H9 (cell line): ENCODE results near the gene GFER. TPM values are rescaled to one million over a fixed set of nuclear protein-coding genes. Genes with fewer than 3 reads are reported as not detected.

Source experiments
- DNase-seq: peaks from one replicate; pipeline ENCODE4 v3.0.0-alpha.2; 2017
- H2AFZ ChIP-seq: one replicate; pipeline ENCODE4 v1.6.1; 2013; ENCODE audit warnings: mild to moderate bottlenecking, low read length, control low read depth, moderate library complexity
- H2AK5ac ChIP-seq: 2 replicates; pipeline ENCODE4 v1.6.1; 2013; ENCODE audit warnings: low read length, control low read depth, mixed read lengths; ENCODE audit not compliant: insufficient read length
- H2BK120ac ChIP-seq: one replicate; pipeline ENCODE4 v1.6.1; 2013; ENCODE audit warnings: low read depth, mild to moderate bottlenecking, low read length, control low read depth, inconsistent platforms; ENCODE audit not compliant: poor library complexity, severe bottlenecking
- H2BK12ac ChIP-seq: 2 replicates; pipeline ENCODE4 v1.6.1; 2013; ENCODE audit warnings: low read length, control low read depth, mixed read lengths, low read depth; ENCODE audit not compliant: insufficient read length
- H2BK15ac ChIP-seq: 2 replicates; pipeline ENCODE4 v1.6.1; 2013; ENCODE audit warnings: low read depth, low read length, control low read depth
- H2BK20ac ChIP-seq: one replicate; pipeline ENCODE4 v1.6.1; 2013; ENCODE audit warnings: low read depth, mild to moderate bottlenecking, low read length, control low read depth, inconsistent platforms; ENCODE audit not compliant: poor library complexity, severe bottlenecking
- H2BK5ac ChIP-seq: 2 replicates; pipeline ENCODE4 v1.6.1; 2013; ENCODE audit warnings: low read length, control low read depth, mixed read lengths; ENCODE audit not compliant: insufficient read length
- H3K14ac ChIP-seq: 2 replicates; pipeline ENCODE4 v1.6.1; 2013; ENCODE audit warnings: low read length, control low read depth; ENCODE audit not compliant: insufficient read depth
- H3K18ac ChIP-seq: 2 replicates; pipeline ENCODE4 v1.6.1; 2013; ENCODE audit warnings: low read depth, mild to moderate bottlenecking, mixed read lengths, low read length, control low read depth; ENCODE audit not compliant: insufficient read length
- H3K23ac ChIP-seq: 2 replicates; pipeline ENCODE4 v1.6.1; 2013; ENCODE audit warnings: low read length, control low read depth, mixed read lengths, low read depth; ENCODE audit not compliant: insufficient read length
- H3K23me2 ChIP-seq: 2 replicates; pipeline ENCODE4 v1.6.1; 2013; ENCODE audit warnings: low read depth, mild to moderate bottlenecking, mixed read lengths, low read length, control low read depth; ENCODE audit not compliant: insufficient read length, poor library complexity, severe bottlenecking
- H3K27ac ChIP-seq: 2 replicates; pipeline ENCODE4 v1.5.1; 2013; ENCODE audit warnings: low read length, control low read depth, mixed read lengths, low read depth; ENCODE audit not compliant: insufficient read length
- H3K27me3 ChIP-seq: 2 replicates; pipeline ENCODE4 v1.6.1; 2013; ENCODE audit warnings: low read length, control low read depth, inconsistent platforms; ENCODE audit not compliant: insufficient read depth
- H3K4ac ChIP-seq: 2 replicates; pipeline ENCODE4 v1.6.1; 2013; ENCODE audit warnings: low read depth, mild to moderate bottlenecking, control low read depth, inconsistent platforms, low read length, moderate library complexity
- H3K4me1 ChIP-seq: 2 replicates; pipeline ENCODE4 v1.6.1; 2013; ENCODE audit warnings: low read length, control low read depth, inconsistent platforms; ENCODE audit not compliant: insufficient read depth
- H3K4me2 ChIP-seq: 2 replicates; pipeline ENCODE4 v1.6.1; 2013; ENCODE audit warnings: low read length, control low read depth, mixed read lengths; ENCODE audit not compliant: insufficient read length, insufficient read depth
- H3K56ac ChIP-seq: 2 replicates; pipeline ENCODE4 v1.6.1; 2013; ENCODE audit warnings: low read depth, mild to moderate bottlenecking, mixed read lengths, low read length, control low read depth; ENCODE audit not compliant: insufficient read length
- H3K79me1 ChIP-seq: 2 replicates; pipeline ENCODE4 v1.6.1; 2013; ENCODE audit warnings: low read depth, mild to moderate bottlenecking, moderate library complexity, low read length, control low read depth, inconsistent platforms; ENCODE audit not compliant: insufficient read depth, poor library complexity, severe bottlenecking
- H3K79me2 ChIP-seq: 2 replicates; pipeline ENCODE4 v1.6.1; 2013; ENCODE audit warnings: low read length, control low read depth, inconsistent platforms; ENCODE audit not compliant: insufficient read depth
- H3K9ac ChIP-seq: 2 replicates; pipeline ENCODE4 v1.6.1; 2013; ENCODE audit warnings: low read length, control low read depth, mixed read lengths; ENCODE audit not compliant: insufficient read length; ENCODE audit errors: extremely low read depth
- H3K9me3 ChIP-seq: one replicate; pipeline ENCODE4 v1.6.1; 2013; ENCODE audit warnings: low read depth, low read length, inconsistent platforms; ENCODE audit not compliant: control insufficient read depth
- H3T11ph ChIP-seq: one replicate; pipeline ENCODE4 v1.6.1; 2013; ENCODE audit warnings: mild to moderate bottlenecking, low read length, control low read depth, inconsistent platforms
- H4K20me1 ChIP-seq: one replicate; pipeline ENCODE4 v1.6.1; 2013; ENCODE audit not compliant: control insufficient read depth, insufficient read length, insufficient read depth
- H4K5ac ChIP-seq: 2 replicates; pipeline ENCODE4 v1.6.1; 2013; ENCODE audit warnings: low read depth, mild to moderate bottlenecking, mixed read lengths, low read length, control low read depth; ENCODE audit not compliant: insufficient read length
- H4K8ac ChIP-seq: replicated peaks from 2 replicates; pipeline ENCODE4 v1.6.1; 2013; ENCODE audit warnings: low read length, control low read depth, mixed read lengths, low read depth; ENCODE audit not compliant: insufficient read length
- H4K91ac ChIP-seq: 2 replicates; pipeline ENCODE4 v1.6.1; 2013; ENCODE audit warnings: low read depth, mild to moderate bottlenecking, moderate library complexity, mixed read lengths, low read length, control low read depth; ENCODE audit not compliant: insufficient read length
- H3K27ac Mint-ChIP-seq, 3 experiments: 2 replicates in 2 of 3; 3 replicates in 1 of 3; pipeline ENCODE4 v1.8.0; 2020 to 2021; ENCODE audit warnings: mixed read lengths in 3 of 3, mild to moderate bottlenecking in 1 of 3, moderate library complexity in 1 of 3
- H3K27me3 Mint-ChIP-seq: 2 replicates; pipeline ENCODE4 v1.8.0; 2021; ENCODE audit warnings: low read depth, mild to moderate bottlenecking, moderate library complexity, mixed read lengths
- H3K36me3 Mint-ChIP-seq, 3 experiments: 2 replicates in 2 of 3; 3 replicates in 1 of 3; pipeline ENCODE4 v1.8.0; 2020 to 2021; ENCODE audit warnings: low read depth in 3 of 3, mixed read lengths in 3 of 3; ENCODE audit not compliant: insufficient read depth in 1 of 3
- H3K4me1 Mint-ChIP-seq, 2 experiments: 2 replicates each; pipeline ENCODE4 v1.8.0; 2020; ENCODE audit warnings: mixed read lengths in 2 of 2
- H3K4me3 Mint-ChIP-seq, 2 experiments: 2 replicates in 1 of 2; 3 replicates in 1 of 2; pipeline ENCODE4 v1.8.0; 2020 to 2021; ENCODE audit warnings: mild to moderate bottlenecking in 2 of 2, mixed read lengths in 2 of 2, moderate library complexity in 1 of 2
- H3K9me3 Mint-ChIP-seq, 2 experiments: 2 replicates in 1 of 2; 3 replicates in 1 of 2; pipeline ENCODE4 v1.8.0; 2020; ENCODE audit warnings: mild to moderate bottlenecking in 2 of 2, mixed read lengths in 2 of 2, moderate library complexity in 1 of 2
- WGBS: extraction: QIAGEN DNeasy Blood & Tissue Kit; methylation state at CpG from one replicate; pipeline ENCODE4 v1.1.7; 2013; ENCODE audit warnings: missing lambda C conversion rate, low lambda C conversion rate, mixed read lengths; ENCODE audit not compliant: insufficient read length; ENCODE audit errors: extremely low coverage; 5-methylcytosine and 5-hydroxymethylcytosine counted together
- total RNA-seq: library from RNA; stranded (reverse); gene quantifications from 2 replicates; pipeline ENCODE4 v1.2.1, GENCODE V29; 2021
- TF ChIP-seq, protein P1 (sequence below): fragments of 200-600 bp; sonication (generic); conservative IDR thresholded peaks from 3 replicates; pipeline ENCODE4 v1.8.0; 2021; ENCODE audit warnings: antibody characterized with exemption, mild to moderate bottlenecking

GFER gene
- total RNA-seq, 1 experiment from 2014 or later, result 49.1 TPM

DNA sequence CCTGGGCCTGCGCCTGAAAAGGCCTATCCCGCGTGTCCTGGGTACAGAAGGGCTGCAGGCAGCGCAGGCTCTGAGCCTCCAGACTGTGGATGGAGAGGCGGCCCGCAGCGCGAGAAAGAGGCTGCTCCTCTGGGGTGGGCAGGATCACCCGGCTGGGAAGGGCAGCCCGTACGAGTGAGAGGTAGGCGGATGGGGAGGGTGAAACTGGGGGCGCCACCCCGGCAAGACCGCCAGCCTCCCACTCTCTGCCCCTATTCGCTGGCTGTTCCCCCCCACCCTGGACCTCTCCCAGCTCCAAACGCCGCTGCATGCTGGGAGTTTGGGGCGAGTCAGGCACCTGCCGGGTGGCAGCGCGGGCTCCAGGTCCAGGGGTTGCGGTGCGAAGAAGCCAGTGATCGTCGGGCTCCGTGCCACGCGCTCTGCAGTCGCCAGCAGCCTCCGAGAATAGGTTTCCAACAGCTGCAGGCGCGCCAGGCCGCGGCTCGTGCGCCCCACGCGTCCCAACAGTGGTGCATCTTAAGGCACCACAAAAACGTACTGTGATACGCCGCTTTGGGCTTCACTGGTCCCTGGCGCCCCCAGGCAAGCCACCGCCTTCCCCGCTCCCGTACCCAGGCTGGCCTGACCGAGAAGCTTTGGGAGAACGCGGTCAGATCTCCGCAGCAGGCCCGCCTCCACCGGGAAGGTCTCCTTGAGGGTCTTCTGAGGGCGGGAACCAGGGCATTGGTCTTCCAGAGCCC is 3.8 kb upstream of the GFER start:
- Histone ChIP-seq H2BK120ac (no peak overlapping the region), H4K91ac (no peak overlapping the region), H3K23ac (no peak overlapping the region), H3K23me2 (peaks cover 24% of the 10 kb centered on the region), H3K4me1 (no peaks in the 10 kb centered on the region), H4K8ac (no peak overlapping the region), H2AFZ (no peak overlapping the region), H2AK5ac (no peak overlapping the region), H3K56ac (no peak overlapping the region), H3K9me3 (no peaks in the 10 kb centered on the region), H2BK15ac (no peak overlapping the region), H2BK12ac (no peak overlapping the region), H3K79me2 (no peaks in the 10 kb centered on the region; the same call in 1 of the 2 replicates), H3K4ac (no peak overlapping the region), H2BK20ac (no peak overlapping the region), H2BK5ac (no peak overlapping the region), H3T11ph (no peak overlapping the region), H3K27ac (no peak overlapping the region), H3K14ac (no peak overlapping the region), H3K9ac (no peak overlapping the region), H3K18ac (no peak overlapping the region), H3K79me1 (no peaks in the 10 kb centered on the region), H3K4me2 (peak overlapping the region; percentile 40), H3K27me3 (peaks cover 22% of the 10 kb centered on the region), H4K20me1 (no peaks in the 10 kb centered on the region), H4K5ac (no peak overlapping the region)
- TF ChIP-seq, protein P1, sequence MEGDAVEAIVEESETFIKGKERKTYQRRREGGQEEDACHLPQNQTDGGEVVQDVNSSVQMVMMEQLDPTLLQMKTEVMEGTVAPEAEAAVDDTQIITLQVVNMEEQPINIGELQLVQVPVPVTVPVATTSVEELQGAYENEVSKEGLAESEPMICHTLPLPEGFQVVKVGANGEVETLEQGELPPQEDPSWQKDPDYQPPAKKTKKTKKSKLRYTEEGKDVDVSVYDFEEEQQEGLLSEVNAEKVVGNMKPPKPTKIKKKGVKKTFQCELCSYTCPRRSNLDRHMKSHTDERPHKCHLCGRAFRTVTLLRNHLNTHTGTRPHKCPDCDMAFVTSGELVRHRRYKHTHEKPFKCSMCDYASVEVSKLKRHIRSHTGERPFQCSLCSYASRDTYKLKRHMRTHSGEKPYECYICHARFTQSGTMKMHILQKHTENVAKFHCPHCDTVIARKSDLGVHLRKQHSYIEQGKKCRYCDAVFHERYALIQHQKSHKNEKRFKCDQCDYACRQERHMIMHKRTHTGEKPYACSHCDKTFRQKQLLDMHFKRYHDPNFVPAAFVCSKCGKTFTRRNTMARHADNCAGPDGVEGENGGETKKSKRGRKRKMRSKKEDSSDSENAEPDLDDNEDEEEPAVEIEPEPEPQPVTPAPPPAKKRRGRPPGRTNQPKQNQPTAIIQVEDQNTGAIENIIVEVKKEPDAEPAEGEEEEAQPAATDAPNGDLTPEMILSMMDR, result no peak
- Mint-ChIP-seq H3K9me3 (no peaks in the 10 kb centered on the region), H3K4me1 (peaks cover 18 to 25% of the 10 kb centered on the region in 2 experiments), H3K27me3 (peaks cover 40% of the 10 kb centered on the region), H3K27ac (no peak overlapping the region), H3K4me3 (peak overlapping the region; percentile 53 to 70), H3K36me3 (peaks cover 6 to 19% (median 16%) of the 10 kb centered on the region in 3 experiments; a peak in 6 of 7 replicates)
- DNase-seq, result no peak
- WGBS, result no CpG with 5 or more reads among the region's 53 CpGs
